ENCODE measurements around the gene DDX42.

DNA sequence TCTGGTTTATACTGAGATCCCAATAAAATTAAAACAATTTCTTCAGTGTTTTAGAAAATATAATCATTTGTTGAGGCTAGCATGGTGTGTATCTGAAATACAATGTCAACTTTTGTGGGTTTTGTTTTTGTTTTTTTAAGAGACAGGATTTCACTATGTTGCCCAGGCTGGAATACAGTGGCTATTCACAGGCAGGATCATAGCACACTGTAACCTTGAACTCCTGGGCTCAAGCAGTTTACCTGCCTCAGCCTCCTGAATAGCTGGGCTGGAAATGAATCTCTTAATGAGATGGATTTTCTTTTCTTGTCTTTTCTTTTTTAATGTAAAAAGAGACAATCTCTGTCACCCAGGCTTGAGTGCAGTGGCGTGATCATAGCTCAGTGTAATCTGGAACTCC, 12.1 kb downstream of the DDX42 start:
- TF ChIP-seq, protein P1, sequence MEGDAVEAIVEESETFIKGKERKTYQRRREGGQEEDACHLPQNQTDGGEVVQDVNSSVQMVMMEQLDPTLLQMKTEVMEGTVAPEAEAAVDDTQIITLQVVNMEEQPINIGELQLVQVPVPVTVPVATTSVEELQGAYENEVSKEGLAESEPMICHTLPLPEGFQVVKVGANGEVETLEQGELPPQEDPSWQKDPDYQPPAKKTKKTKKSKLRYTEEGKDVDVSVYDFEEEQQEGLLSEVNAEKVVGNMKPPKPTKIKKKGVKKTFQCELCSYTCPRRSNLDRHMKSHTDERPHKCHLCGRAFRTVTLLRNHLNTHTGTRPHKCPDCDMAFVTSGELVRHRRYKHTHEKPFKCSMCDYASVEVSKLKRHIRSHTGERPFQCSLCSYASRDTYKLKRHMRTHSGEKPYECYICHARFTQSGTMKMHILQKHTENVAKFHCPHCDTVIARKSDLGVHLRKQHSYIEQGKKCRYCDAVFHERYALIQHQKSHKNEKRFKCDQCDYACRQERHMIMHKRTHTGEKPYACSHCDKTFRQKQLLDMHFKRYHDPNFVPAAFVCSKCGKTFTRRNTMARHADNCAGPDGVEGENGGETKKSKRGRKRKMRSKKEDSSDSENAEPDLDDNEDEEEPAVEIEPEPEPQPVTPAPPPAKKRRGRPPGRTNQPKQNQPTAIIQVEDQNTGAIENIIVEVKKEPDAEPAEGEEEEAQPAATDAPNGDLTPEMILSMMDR (IDR thresholded peaks at IDR 0.05; ENCODE audit: low read depth, low read length, poor library complexity, severe bottlenecking): no peak
- no peak for TF ChIP-seq EZH2phosphoT487 (IDR thresholded peaks at IDR 0.05; ENCODE audit: borderline replicate concordance, low read length)

Measured in DOHH2 (cell line).